SK-N-SH (cell line): Measurements from ENCODE around the gene SPATA33. TPM values are rescaled to one million over a fixed set of nuclear protein-coding genes. Genes with fewer than 3 reads are reported as not detected.

Experiments used
- CTCF ChIA-PET: fragments of 300-600, 350-600 bp; formaldehyde crosslinking; extraction: SDS; loops from one replicate; lab custom pipeline; 2021; lab: Yijun Ruan, JAX
- POLR2A ChIA-PET: fragments of 350-600 bp; sonication (Branson Sonifier 250); formaldehyde crosslinking; extraction: SDS; loops from one replicate; lab custom pipeline; 2020; ENCODE audit warnings: antibody characterized with exemption, inconsistent platforms; lab: Yijun Ruan, JAX
- DNase-seq: peaks from one replicate; pipeline ENCODE4 v3.0.0; 2012
- H2AFZ ChIP-seq: fragments of 200-600 bp; sonication (generic); 2 replicates; pipeline ENCODE4 v1.8.1; 2016; ENCODE audit warnings: antibody characterized with exemption, mild to moderate bottlenecking, low read depth
- H3F3A ChIP-seq: fragments of 200-600 bp; sonication (generic); replicated peaks from 2 replicates; pipeline ENCODE3; 2016; ENCODE audit warnings: antibody characterized with exemption, mild to moderate bottlenecking; ENCODE audit not compliant: insufficient read depth
- H3K27ac ChIP-seq, 2 experiments: fragments of 200-500 bp in 1 of 2; fragments of 200-600 bp in 1 of 2; sonication (Bioruptor generic) in 1 of 2; sonication (generic), shearing (Covaris generic) in 1 of 2; 2 replicates each; pipeline versions ENCODE4 v1.5.1 to v1.6.1; 2014 to 2016; ENCODE audit warnings: low read depth in 2 of 2, inconsistent platforms in 1 of 2, low read length in 1 of 2, mild to moderate bottlenecking in 1 of 2, mixed read lengths in 1 of 2
- H3K27me3 ChIP-seq: fragments of 200-600 bp; sonication (generic), shearing (Covaris generic); 2 replicates; pipeline ENCODE4 v1.6.1; 2016; ENCODE audit warnings: mixed run types; ENCODE audit not compliant: insufficient read depth
- H3K36me3 ChIP-seq, 2 experiments: fragments of 200-500 bp in 1 of 2; fragments of 200-600 bp in 1 of 2; sonication (Bioruptor generic) in 1 of 2; sonication (generic) in 1 of 2; replicated peaks in 1 of 2; 2 replicates each; pipeline versions ENCODE3 to v1.5.1; 2014 to 2016; ENCODE audit warnings: low read length in 1 of 2, mild to moderate bottlenecking in 1 of 2; ENCODE audit not compliant: insufficient read depth in 2 of 2, control insufficient read depth in 1 of 2
- H3K4me1 ChIP-seq, 2 experiments: fragments of 200-500 bp in 1 of 2; fragments of 200-600 bp in 1 of 2; sonication (Bioruptor generic) in 1 of 2; sonication (generic), shearing (Covaris generic) in 1 of 2; 2 replicates each; pipeline versions ENCODE4 v1.5.1 to v1.6.1; 2014 to 2016; ENCODE audit warnings: low read depth in 1 of 2, low read length in 1 of 2, mixed run types in 1 of 2; ENCODE audit not compliant: insufficient read depth in 2 of 2, control insufficient read depth in 1 of 2
- H3K4me2 ChIP-seq: fragments of 200-600 bp; sonication (generic), shearing (Covaris generic); 2 replicates; pipeline ENCODE4 v1.6.1; 2017; ENCODE audit warnings: mixed run types
- H3K4me3 ChIP-seq, 2 experiments: fragments of 200-500 bp in 1 of 2; fragments of 200-600 bp in 1 of 2; sonication (Bioruptor generic) in 1 of 2; sonication (generic), shearing (Covaris generic) in 1 of 2; 2 replicates each; pipeline versions ENCODE4 v1.5.1 to v1.8.1; 2014 to 2016; ENCODE audit warnings: low read depth in 2 of 2, inconsistent platforms in 1 of 2, low read length in 1 of 2, mild to moderate bottlenecking in 1 of 2, mixed read lengths in 1 of 2, moderate library complexity in 1 of 2
- H3K79me2 ChIP-seq: fragments of 200-600 bp; sonication (generic); 2 replicates; pipeline ENCODE4 v1.8.1; 2017; ENCODE audit warnings: mild to moderate bottlenecking; ENCODE audit not compliant: insufficient read depth
- H3K9ac ChIP-seq: fragments of 200-600 bp; sonication (generic); 2 replicates; pipeline ENCODE4 v1.6.1; 2017; ENCODE audit warnings: mixed run types
- H3K9me2 ChIP-seq: fragments of 200-600 bp; sonication (generic); 2 replicates; pipeline ENCODE4 v1.6.1; 2017; ENCODE audit warnings: mixed run types
- H3K9me3 ChIP-seq: fragments of 200-600 bp; sonication (generic); 2 replicates; pipeline ENCODE4 v1.6.1; 2017; ENCODE audit warnings: mixed run types, mild to moderate bottlenecking, moderate library complexity
- H4K20me1 ChIP-seq: fragments of 200-600 bp; sonication (generic); 2 replicates; pipeline ENCODE4 v1.6.1; 2017; ENCODE audit warnings: mild to moderate bottlenecking, mixed run types; ENCODE audit not compliant: insufficient read depth
- CHD2 ChIP-seq: fragments of 150-350 bp; IDR thresholded peaks from 2 replicates; pipeline ENCODE4 v1.6.1; 2018; ENCODE audit warnings: low read length; ENCODE audit not compliant: partially characterized antibody
- ELF1 ChIP-seq: IDR thresholded peaks from 2 replicates; pipeline ENCODE4 v1.4.0; 2012
- EP300 ChIP-seq, 2 experiments: IDR thresholded peaks; 2 replicates each; pipeline versions ENCODE4 v1.4.0 to v1.6.1; 2012; ENCODE audit warnings: borderline replicate concordance in 1 of 2, low read depth in 1 of 2, low read length in 1 of 2
- EZH2phosphoT487 ChIP-seq: fragments of 200-600 bp; sonication (generic); IDR thresholded peaks from 2 replicates; pipeline ENCODE4 v1.6.1; 2017; ENCODE audit warnings: low read depth, mixed run types, mild to moderate bottlenecking, antibody characterized with exemption, moderate library complexity, borderline replicate concordance
- FOSL2 ChIP-seq: IDR thresholded peaks from 2 replicates; pipeline ENCODE4 v1.4.0; 2012; ENCODE audit warnings: low read depth, mild to moderate bottlenecking, moderate library complexity, borderline replicate concordance
- FOXJ3 ChIP-seq: sonication (generic); formaldehyde crosslinking; IDR thresholded peaks from 2 replicates; pipeline ENCODE4 v1.5.1; 2020; ENCODE audit warnings: mild to moderate bottlenecking, missing genetic modification reagents
- GABPA ChIP-seq: IDR thresholded peaks from 2 replicates; pipeline ENCODE4 v1.4.0; 2012; ENCODE audit warnings: low read depth, mild to moderate bottlenecking
- MEF2A ChIP-seq: IDR thresholded peaks from 2 replicates; pipeline ENCODE4 v1.4.0; 2012; ENCODE audit warnings: low read depth, borderline replicate concordance
- MXI1 ChIP-seq: IDR thresholded peaks from 2 replicates; pipeline ENCODE4 v1.6.1; 2012; ENCODE audit warnings: mild to moderate bottlenecking, low read depth, low read length, improper control_type of control experiment
- NFIC ChIP-seq: IDR thresholded peaks from 2 replicates; pipeline ENCODE4 v1.4.0; 2012; ENCODE audit warnings: borderline replicate concordance
- NRF1 ChIP-seq: IDR thresholded peaks from 2 replicates; pipeline ENCODE4 v1.6.1; 2012; ENCODE audit warnings: low read depth, mild to moderate bottlenecking, low read length
- RAD21 ChIP-seq: IDR thresholded peaks from 2 replicates; pipeline ENCODE4 v1.6.1; 2012; ENCODE audit warnings: mild to moderate bottlenecking, low read length
- RXRA ChIP-seq: IDR thresholded peaks from 2 replicates; pipeline ENCODE4 v1.4.0; 2012; ENCODE audit warnings: low read depth, mild to moderate bottlenecking, borderline replicate concordance
- SIN3A ChIP-seq: IDR thresholded peaks from 2 replicates; pipeline ENCODE4 v1.6.1; 2012; ENCODE audit warnings: low read depth, mild to moderate bottlenecking, low read length, moderate library complexity, borderline replicate concordance
- USF1 ChIP-seq: IDR thresholded peaks from 2 replicates; pipeline ENCODE4 v1.4.0; 2012; ENCODE audit warnings: low read depth, borderline replicate concordance
- YY1 ChIP-seq: IDR thresholded peaks from 2 replicates; pipeline ENCODE4 v1.4.0; 2012; ENCODE audit warnings: low read depth, mild to moderate bottlenecking
- WGBS: methylation state at CpG from one replicate; pipeline ENCODE4 v1.1.6; 2017; ENCODE audit warnings: low lambda C conversion rate; 5-methylcytosine and 5-hydroxymethylcytosine counted together
- polyA plus RNA-seq, 3 experiments: library from polyadenylated mRNA; depleted of rRNA; stranded (reverse); fragments of >200 nt; gene quantifications; 2 replicates each; pipeline ENCODE4 v1.2.3, GENCODE V29; 2012

Gene SPATA33
- polyA plus RNA-seq, 1 of the 3 experiments (the other 2 are of a cell fraction) = 7.2 TPM

DNA sequence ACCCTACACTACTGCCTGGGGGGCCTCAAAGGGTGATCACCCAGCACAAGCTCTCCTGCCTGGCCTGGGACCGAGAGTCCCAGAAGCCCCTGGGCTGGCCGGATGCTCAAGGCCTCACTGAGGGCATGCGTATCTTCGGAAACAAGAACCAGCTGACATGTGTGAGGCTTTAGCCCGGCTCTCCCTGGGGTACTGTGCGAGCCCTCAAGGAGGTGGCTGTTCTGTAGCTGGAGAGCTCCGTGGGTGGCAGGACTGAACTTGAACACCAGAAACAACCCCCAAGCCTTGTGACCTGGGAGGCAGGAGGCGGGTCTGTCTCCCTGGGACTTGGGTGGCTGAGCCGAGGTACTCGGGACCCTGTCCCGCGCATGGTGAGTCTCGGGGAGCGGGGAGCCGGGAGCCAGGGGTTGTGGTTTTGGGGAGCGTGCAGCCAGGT, 37.2 kb upstream of the SPATA33 start (continued):
- TF ChIP-seq ELF1 (no peak), USF1 (no peak), YY1 (no peak), FOXJ3 (CRISPR knock-in tag) (no peak), MEF2A (no peak), EP300 (IDR thresholded peaks at IDR 0.05; ENCODE audit: borderline replicate concordance in 1 of 2, low read depth in 1 of 2, low read length in 1 of 2) (no peak), EZH2phosphoT487 (no peak), CHD2 (no peak), NRF1 (no peak), MXI1 (no peak), GABPA (no peak)

- no peak for TF ChIP-seq USF1
- no peak for TF ChIP-seq FOSL2
- no peak for TF ChIP-seq SIN3A
- TF ChIP-seq RXRA = no peak
- TF ChIP-seq NFIC = no peak
- TF ChIP-seq GABPA = no peak
- TF ChIP-seq MXI1 = no peak
- no peak for TF ChIP-seq NRF1
- TF ChIP-seq CHD2 = no peak
- TF ChIP-seq YY1 = no peak
- TF ChIP-seq ELF1 = no peak
- no peak for TF ChIP-seq RAD21
Measured at GRCh38 chr16:89621136-89621697, 36.4 kb upstream of the SPATA33 start.

More at GRCh38 chr16:89621136-89621697, 36.4 kb upstream of the SPATA33 start:
- Histone ChIP-seq H3K4me3 (no peak overlapping the region), H3K27me3 (no peaks in the 10 kb centered on the region), H3K27ac (no peak overlapping the region), H3F3A (peaks cover 6% of the 10 kb centered on the region), H3K9me3 (no peaks in the 10 kb centered on the region), H3K9ac (no peak overlapping the region), H3K4me1 (no peaks in the 10 kb centered on the region), H3K36me3 (no peaks in the 10 kb centered on the region), H2AFZ (no peak overlapping the region), H4K20me1 (no peaks in the 10 kb centered on the region), H3K4me2 (no peak overlapping the region), H3K9me2 (no peaks in the 10 kb centered on the region), H3K79me2 (no peaks in the 10 kb centered on the region)
- POLR2A ChIA-PET = no interaction called here
- WGBS = 82% methylated on average over 5 of the region's 18 CpGs
- DNase-seq = no peak
- CTCF ChIA-PET = interaction anchor here (1.5 kb wide), 1 partner anchor 20 kb away, joined by 4 read pairs; no protein-coding TSS in a partner anchor
